Measurements from ENCODE around the gene ACP1. TPM values are rescaled to one million over a fixed set of nuclear protein-coding genes. Genes with fewer than 3 reads are reported as not detected.

Gene ACP1
- total and polyA plus RNA-seq, 9 donors = 90.6 to 103 (median 96.6) TPM

GRCh38 chr2:231521-232185 is 33.1 kb upstream of the ACP1 start:
- no peak for DNase-seq
- H3K27me3 ChIP-seq (ENCODE audit: control insufficient read depth, insufficient read depth, low read length) = no peaks in the 10 kb centered on the region
- 95% methylated on average over 4 of the region's 9 CpGs for WGBS (ENCODE audit: insufficient coverage)
- no peaks in the 10 kb centered on the region for H3K4me1 ChIP-seq (ENCODE audit: control insufficient read depth, insufficient read depth, low read length)
- no peak overlapping the region for H3K27ac ChIP-seq (ENCODE audit: low read length)
- H3K36me3 ChIP-seq (ENCODE audit: control insufficient read depth, insufficient read depth, low read length) = peaks cover 18% of the 10 kb centered on the region
- no peak overlapping the region for H3K4me3 ChIP-seq (ENCODE audit: low read length)
- no peaks in the 10 kb centered on the region for H3K9me3 ChIP-seq (replicated peaks; ENCODE audit: control insufficient read depth, low read depth, low read length)

DNA sequence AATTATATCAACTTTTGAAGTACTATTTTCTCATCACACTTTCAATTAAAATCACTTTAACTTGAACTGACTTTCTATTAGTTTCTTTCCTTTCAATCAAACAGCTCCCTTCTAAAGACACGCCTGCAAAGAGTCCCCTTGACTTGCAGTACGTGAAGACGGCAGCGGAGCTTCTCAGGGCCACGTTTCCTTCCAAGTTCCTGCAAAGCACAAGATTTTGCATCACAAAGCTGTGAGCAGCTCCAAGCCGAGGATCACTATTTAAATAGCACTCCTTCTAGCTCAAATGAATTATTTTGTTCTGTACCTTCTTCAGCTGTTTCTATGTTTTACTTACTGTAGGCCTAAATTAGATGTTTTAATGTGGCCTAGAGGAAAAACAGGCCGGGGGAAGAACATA is 31.7 kb upstream of the ACP1 start:
- no peak for DNase-seq
- WGBS (ENCODE audit: insufficient coverage) = 51% methylated on average over 5 of the region's 7 CpGs
- Histone ChIP-seq H3K36me3 (ENCODE audit: control insufficient read depth, insufficient read depth, low read length) (peaks cover 15% of the 10 kb centered on the region), H3K4me1 (ENCODE audit: control insufficient read depth, insufficient read depth, low read length) (peaks cover 3% of the 10 kb centered on the region), H3K4me3 (ENCODE audit: low read length) (no peak overlapping the region), H3K27me3 (ENCODE audit: control insufficient read depth, insufficient read depth, low read length) (no peaks in the 10 kb centered on the region), H3K9me3 (replicated peaks; ENCODE audit: control insufficient read depth, low read depth, low read length) (no peaks in the 10 kb centered on the region), H3K27ac (ENCODE audit: low read length) (no peak overlapping the region)

DNA sequence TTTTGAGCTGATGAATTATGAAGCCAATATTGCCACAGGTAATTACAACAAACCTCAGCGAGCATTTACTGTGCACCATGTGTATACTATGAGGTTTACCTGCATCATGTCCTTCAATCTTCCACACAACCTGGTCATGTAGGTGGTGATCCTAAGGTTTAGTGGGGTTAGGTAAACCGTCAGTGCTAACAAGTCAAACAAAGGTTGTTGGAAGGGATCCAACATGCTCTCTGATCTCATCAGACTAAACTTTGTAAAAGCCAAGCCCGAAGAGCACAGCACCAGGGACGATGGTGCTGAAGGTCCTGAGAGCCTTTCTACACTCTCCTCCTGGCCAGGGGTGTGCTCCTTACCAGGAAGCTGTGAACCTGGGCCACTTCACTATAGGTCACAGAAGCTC is 30.3 kb upstream of the ACP1 start:
- Histone ChIP-seq H3K36me3 (ENCODE audit: control insufficient read depth, insufficient read depth, low read length) (peaks cover 12% of the 10 kb centered on the region), H3K27ac (ENCODE audit: low read length) (no peak overlapping the region), H3K4me1 (ENCODE audit: control insufficient read depth, insufficient read depth, low read length) (peaks cover 5% of the 10 kb centered on the region), H3K4me3 (ENCODE audit: low read length) (no peak overlapping the region), H3K27me3 (ENCODE audit: control insufficient read depth, insufficient read depth, low read length) (no peaks in the 10 kb centered on the region), H3K9me3 (replicated peaks; ENCODE audit: control insufficient read depth, low read depth, low read length) (no peaks in the 10 kb centered on the region)
- DNase-seq = no peak
- WGBS (ENCODE audit: insufficient coverage) = 89% methylated on average over 1 of the region's 4 CpGs

- H3K27me3 ChIP-seq (ENCODE audit: control insufficient read depth, insufficient read depth, low read length) = no peaks in the 10 kb centered on the region
- DNase-seq = no peak
- H3K9me3 ChIP-seq (replicated peaks; ENCODE audit: control insufficient read depth, low read depth, low read length) = no peaks in the 10 kb centered on the region
- WGBS (ENCODE audit: insufficient coverage) = 98% methylated on average over 4 of the region's 6 CpGs
- no peak overlapping the region for H3K27ac ChIP-seq (ENCODE audit: low read length)
- peaks cover 5% of the 10 kb centered on the region for H3K4me1 ChIP-seq (ENCODE audit: control insufficient read depth, insufficient read depth, low read length)
- no peak overlapping the region for H3K4me3 ChIP-seq (ENCODE audit: low read length)
- peaks cover 9% of the 10 kb centered on the region for H3K36me3 ChIP-seq (ENCODE audit: control insufficient read depth, insufficient read depth, low read length)
These were observed 27.7 kb upstream of the ACP1 start for GRCh38 chr2:236993-237539.

DNA sequence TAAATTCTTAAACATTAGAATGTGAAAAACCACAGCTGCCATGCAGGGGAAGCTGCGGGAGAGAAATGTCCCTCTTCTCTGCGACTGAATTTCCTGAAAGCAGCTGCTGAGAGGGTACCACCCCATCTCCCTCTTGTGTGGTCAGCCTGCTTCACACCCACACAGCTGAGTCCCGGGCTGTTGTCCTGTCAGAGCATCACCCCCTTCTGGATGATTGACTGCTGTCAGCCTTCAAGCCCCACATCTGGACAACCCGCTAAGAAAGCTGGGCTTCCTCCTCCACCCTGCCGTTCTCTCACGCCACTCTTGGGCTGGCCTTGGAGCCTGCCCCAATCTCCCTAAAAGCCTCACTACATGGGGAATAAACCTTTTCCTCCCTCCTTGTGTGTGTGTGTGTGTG is 26.9 kb upstream of the ACP1 start:
- 40% methylated on average over 2 of the region's 6 CpGs for WGBS (ENCODE audit: insufficient coverage)
- DNase-seq = no peak
- Histone ChIP-seq H3K27ac (ENCODE audit: low read length) (no peak overlapping the region), H3K27me3 (ENCODE audit: control insufficient read depth, insufficient read depth, low read length) (no peaks in the 10 kb centered on the region), H3K36me3 (ENCODE audit: control insufficient read depth, insufficient read depth, low read length) (peaks cover 9% of the 10 kb centered on the region), H3K9me3 (replicated peaks; ENCODE audit: control insufficient read depth, low read depth, low read length) (no peaks in the 10 kb centered on the region), H3K4me1 (ENCODE audit: control insufficient read depth, insufficient read depth, low read length) (peaks cover 5% of the 10 kb centered on the region), H3K4me3 (ENCODE audit: low read length) (no peak overlapping the region)

DNA sequence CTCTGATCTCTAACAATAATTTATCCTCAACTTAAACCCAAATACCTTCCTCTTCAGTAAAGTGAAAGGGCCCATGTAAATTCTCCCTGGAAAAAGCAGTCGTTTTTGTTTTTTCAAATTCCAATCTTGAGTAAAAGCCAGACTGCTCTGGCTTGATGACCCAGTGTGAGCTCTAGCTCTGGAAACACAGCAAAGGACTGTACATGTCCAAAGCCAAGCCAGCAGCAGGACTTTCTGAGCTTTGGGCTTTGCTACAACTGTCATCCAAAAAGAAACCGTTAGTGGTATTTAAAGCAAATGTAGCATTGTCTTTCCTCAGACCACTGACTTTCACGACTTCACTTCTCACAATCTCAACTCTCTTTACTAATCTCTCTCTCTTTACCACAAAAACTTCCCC is 26.3 kb upstream of the ACP1 start:
- no peak overlapping the region for H3K4me3 ChIP-seq (ENCODE audit: low read length)
- H3K9me3 ChIP-seq (replicated peaks; ENCODE audit: control insufficient read depth, low read depth, low read length) = peaks cover 2% of the 10 kb centered on the region
- WGBS (ENCODE audit: insufficient coverage) = 33% methylated on average over 1 of the region's 3 CpGs
- no peak overlapping the region for H3K27ac ChIP-seq (ENCODE audit: low read length)
- H3K27me3 ChIP-seq (ENCODE audit: control insufficient read depth, insufficient read depth, low read length) = no peaks in the 10 kb centered on the region
- DNase-seq = peak; percentile 84
- peaks cover 11% of the 10 kb centered on the region for H3K36me3 ChIP-seq (ENCODE audit: control insufficient read depth, insufficient read depth, low read length)
- H3K4me1 ChIP-seq (ENCODE audit: control insufficient read depth, insufficient read depth, low read length) = peaks cover 5% of the 10 kb centered on the region

DNA sequence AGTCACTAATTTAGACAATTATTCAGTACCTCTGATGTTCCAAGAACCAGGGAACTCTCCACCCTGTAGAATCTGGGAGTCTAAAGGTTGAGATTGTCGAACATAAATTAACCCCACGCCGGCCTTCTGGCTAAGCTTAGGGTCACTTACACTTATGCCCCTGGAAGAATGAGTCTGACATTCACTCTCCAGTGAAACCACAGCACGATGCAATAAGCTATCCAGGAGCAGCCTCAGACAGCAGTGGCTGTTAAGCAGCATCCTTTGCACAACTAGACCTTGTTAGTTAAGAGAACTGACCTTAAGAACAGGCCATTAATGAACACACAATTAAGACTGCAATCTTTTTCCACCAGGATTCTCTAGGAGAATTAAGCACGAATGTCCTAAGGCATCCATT is 25.9 kb upstream of the ACP1 start:
- no peaks in the 10 kb centered on the region for H3K27me3 ChIP-seq (ENCODE audit: control insufficient read depth, insufficient read depth, low read length)
- H3K36me3 ChIP-seq (ENCODE audit: control insufficient read depth, insufficient read depth, low read length) = peaks cover 15% of the 10 kb centered on the region
- peaks cover 2% of the 10 kb centered on the region for H3K9me3 ChIP-seq (replicated peaks; ENCODE audit: control insufficient read depth, low read depth, low read length)
- no peak overlapping the region for H3K27ac ChIP-seq (ENCODE audit: low read length)
- peaks cover 5% of the 10 kb centered on the region for H3K4me1 ChIP-seq (ENCODE audit: control insufficient read depth, insufficient read depth, low read length)
- DNase-seq = no peak
- no peak overlapping the region for H3K4me3 ChIP-seq (ENCODE audit: low read length)
- WGBS (ENCODE audit: insufficient coverage) = 75% methylated on average over 3 of the region's 5 CpGs

- Histone ChIP-seq H3K4me1 (ENCODE audit: control insufficient read depth, insufficient read depth, low read length) (no peaks in the 10 kb centered on the region), H3K36me3 (ENCODE audit: control insufficient read depth, insufficient read depth, low read length) (peaks cover 38% of the 10 kb centered on the region), H3K9me3 (replicated peaks; ENCODE audit: control insufficient read depth, low read depth, low read length) (peaks cover 2% of the 10 kb centered on the region), H3K27ac (ENCODE audit: low read length) (no peak overlapping the region), H3K4me3 (ENCODE audit: low read length) (no peak overlapping the region), H3K27me3 (ENCODE audit: control insufficient read depth, insufficient read depth, low read length) (no peaks in the 10 kb centered on the region)
- DNase-seq = no peak
- WGBS (ENCODE audit: insufficient coverage) = 100% methylated on average over 2 of the region's 7 CpGs
These were observed 20.2 kb upstream of the ACP1 start for GRCh38 chr2:244547-244946.

DNA sequence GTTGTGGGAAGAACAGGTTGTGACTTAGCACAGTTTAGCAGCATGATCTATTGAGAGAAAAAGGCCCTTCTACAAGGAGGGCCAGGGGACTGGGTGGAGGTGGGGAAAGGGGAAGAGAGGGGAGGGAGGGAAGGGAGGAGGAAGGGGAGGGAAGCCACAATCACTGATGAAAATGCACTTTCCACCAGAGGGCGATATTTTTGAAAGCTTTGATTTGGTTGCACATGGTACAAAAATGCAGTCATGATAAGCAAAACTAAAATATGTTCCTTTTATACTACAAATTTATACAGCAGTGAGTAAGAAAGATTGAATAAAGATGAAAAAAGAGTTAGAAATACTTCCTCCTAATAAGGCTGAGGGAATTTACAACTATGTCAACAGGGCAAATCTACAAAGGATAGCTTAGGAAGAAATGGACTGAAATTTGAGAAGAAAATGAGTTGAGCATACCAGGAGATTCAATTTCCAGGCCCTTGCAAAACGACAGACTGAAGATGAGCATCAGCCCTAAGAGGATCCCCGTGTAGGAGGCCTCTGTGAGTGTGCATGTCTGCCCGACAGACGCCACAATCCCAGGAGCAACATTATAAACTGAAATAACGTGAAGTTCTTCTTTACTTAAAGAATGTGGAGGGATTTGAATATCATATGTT is 18.1 kb upstream of the ACP1 start:
- peak; percentile 40 for DNase-seq
- H3K27me3 ChIP-seq (ENCODE audit: control insufficient read depth, insufficient read depth, low read length) = no peaks in the 10 kb centered on the region
- peaks cover 2% of the 10 kb centered on the region for H3K9me3 ChIP-seq (replicated peaks; ENCODE audit: control insufficient read depth, low read depth, low read length)
- 0% methylated on average over 1 of the region's 6 CpGs for WGBS (ENCODE audit: insufficient coverage)
- H3K36me3 ChIP-seq (ENCODE audit: control insufficient read depth, insufficient read depth, low read length) = peaks cover 35% of the 10 kb centered on the region
- H3K4me1 ChIP-seq (ENCODE audit: control insufficient read depth, insufficient read depth, low read length) = no peaks in the 10 kb centered on the region
- no peak overlapping the region for H3K4me3 ChIP-seq (ENCODE audit: low read length)
- H3K27ac ChIP-seq (ENCODE audit: low read length) = no peak overlapping the region

GRCh38 chr2:248724-249123 is 16.0 kb upstream of the ACP1 start:
- Histone ChIP-seq H3K36me3 (ENCODE audit: control insufficient read depth, insufficient read depth, low read length) (peaks cover 33% of the 10 kb centered on the region), H3K27ac (ENCODE audit: low read length) (no peak overlapping the region), H3K4me1 (ENCODE audit: control insufficient read depth, insufficient read depth, low read length) (no peaks in the 10 kb centered on the region), H3K27me3 (ENCODE audit: control insufficient read depth, insufficient read depth, low read length) (no peaks in the 10 kb centered on the region), H3K9me3 (replicated peaks; ENCODE audit: control insufficient read depth, low read depth, low read length) (no peaks in the 10 kb centered on the region), H3K4me3 (ENCODE audit: low read length) (no peak overlapping the region)
- WGBS (ENCODE audit: insufficient coverage) = no CpG with 5 or more reads among the region's 2 CpGs
- no peak for DNase-seq
